CD4-positive, alpha-beta T cell treated with Interleukin-15 for 1 hour (primary cell): ENCODE measurements around the gene TPPP2.

ENCODE experiments used
- DNase-seq: peaks from one replicate; pipeline ENCODE4 v3.0.0-alpha.2; 2020

Gene TPPP2

DNA sequence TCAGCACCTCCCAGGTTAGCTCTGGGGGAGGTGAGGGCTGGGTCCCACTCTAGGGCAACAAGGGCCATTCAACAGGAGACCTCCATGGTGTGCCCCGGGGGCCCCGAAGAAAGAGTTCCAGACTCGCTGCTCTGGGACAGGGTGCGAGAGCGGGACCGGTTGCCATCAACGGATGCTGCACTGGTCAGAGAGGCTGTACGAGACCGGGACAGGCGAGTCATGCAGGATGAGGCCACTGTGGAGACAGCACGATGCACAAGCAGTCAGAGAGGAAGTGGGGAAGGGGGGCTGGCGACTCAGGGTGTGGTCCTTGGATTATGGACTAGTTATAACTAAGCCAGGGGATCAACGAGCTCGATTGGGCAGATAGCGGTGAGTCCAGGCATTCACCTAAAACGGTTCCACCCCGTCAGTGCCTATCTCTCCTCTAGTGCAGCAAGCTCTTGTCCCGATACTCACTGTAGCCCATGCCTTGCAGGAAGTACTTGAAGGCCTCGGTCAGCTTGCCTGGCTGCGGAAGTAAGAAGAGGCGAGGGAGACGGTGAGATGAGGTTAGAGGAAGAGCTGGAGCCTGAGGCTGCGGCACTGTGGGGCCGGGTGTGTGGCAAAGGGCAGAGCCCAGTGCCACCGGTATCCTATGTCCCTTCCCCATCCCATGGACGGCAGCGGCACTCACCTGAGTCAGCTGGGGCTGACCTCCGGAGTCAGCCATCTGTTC is 12.3 kb upstream of the TPPP2 start:
- DNase-seq = no peak

DNA sequence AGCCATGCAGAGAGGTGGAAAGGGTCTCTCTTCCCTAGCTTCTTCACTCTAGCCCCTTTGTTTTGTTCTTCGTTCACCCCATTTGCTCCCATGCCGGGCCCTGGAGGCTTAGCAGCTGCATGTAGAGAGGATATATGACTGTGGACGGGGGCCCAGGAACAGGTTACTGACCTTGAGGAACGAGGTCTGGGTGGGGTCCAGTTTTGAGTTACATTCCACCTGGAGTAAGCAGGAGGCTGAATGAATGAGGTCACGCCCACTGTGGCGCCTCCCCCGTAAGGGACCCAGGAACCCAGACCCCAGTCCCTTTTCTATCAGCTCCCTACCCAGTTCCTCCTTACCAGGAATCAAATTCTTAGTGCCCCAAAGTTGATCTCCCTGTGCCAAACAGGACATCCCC is 11.7 kb upstream of the TPPP2 start:
- DNase-seq = no peak

DNA sequence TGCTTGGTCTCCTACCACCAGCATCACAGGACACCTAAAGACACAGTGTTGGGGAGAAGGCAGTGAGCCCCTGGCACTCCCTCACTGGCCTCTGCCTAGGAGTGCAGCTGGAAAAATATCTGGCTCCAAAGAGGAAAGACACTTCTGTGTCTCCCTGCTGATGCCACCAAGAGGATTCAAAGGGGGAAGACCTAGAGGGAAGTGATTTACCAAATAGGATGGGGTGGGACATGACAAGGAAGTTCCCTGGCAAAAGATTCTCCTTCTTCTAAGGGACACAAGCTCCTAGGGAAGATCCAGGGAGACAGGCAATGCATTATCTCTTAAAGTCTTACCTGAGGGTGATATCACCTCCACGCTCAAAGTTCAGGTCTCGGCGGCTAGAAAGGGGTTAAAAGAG is 11.2 kb upstream of the TPPP2 start:
- DNase-seq = no peak

DNA sequence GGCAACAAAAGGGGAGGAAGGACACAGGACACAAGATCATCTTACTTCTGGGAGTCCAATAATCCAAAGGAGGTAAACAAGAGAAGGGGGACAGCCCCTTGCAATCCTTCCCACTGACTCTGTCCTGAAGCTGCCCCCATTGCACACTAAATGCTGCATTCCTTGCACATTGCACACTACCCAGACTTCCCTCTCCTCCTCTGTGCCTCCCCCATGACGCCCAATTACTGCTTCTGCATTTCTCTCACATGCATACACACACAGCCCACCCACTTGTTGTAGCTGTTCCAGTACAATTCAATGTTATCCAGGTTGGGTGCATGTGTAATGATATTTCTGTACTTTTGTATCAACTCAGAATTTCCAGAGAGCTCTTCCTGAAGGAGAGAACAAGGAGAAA is 10.7 kb upstream of the TPPP2 start:
- no peak for DNase-seq

DNA sequence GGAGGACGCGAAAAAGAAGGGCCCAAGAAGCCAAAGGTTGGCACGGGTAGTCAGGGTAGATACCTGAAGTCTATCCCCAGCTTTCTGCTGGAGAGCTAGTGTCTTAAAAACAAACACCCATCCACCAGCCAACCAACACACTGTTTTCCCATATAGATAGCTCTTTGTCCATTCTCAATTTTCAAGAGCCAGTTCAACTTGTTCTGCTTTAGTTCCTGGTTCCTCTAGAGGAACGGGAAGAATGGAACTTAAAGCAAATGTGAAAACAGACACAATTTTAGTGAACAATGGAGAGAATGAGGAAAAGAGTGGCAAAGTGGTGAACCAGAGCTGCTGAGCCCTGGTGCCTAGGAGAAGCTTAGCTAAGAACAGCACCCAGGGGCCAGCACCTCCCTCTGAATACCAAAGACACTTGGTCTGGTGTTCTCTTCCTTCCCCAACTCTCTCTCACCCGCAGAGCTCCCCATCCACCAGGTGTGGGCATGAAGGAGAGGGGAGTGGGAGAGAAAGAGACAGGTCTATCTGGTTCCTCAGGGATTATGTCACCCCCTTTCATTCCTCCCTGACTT is 9.0 kb upstream of the TPPP2 start:
- no peak for DNase-seq

DNA sequence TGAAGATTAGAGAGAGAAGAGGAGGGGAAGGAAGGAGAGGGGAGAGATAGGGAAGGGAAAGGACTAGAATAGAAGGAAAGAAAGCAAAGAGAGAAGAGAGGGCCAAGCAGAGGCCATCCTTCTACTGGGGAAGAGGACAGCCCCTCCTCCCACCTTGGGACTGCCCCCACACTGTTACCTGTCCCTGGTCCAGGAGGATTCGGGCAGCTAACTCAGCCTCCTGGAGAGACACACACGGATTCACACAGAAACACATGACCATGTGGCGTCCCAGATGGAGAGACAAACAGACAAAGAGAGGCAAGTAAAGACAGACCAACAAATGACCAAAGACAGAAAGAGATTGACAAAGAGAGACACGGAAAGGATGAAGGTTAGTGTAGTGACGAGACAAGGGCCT is 7.3 kb upstream of the TPPP2 start:
- DNase-seq = no peak

DNA sequence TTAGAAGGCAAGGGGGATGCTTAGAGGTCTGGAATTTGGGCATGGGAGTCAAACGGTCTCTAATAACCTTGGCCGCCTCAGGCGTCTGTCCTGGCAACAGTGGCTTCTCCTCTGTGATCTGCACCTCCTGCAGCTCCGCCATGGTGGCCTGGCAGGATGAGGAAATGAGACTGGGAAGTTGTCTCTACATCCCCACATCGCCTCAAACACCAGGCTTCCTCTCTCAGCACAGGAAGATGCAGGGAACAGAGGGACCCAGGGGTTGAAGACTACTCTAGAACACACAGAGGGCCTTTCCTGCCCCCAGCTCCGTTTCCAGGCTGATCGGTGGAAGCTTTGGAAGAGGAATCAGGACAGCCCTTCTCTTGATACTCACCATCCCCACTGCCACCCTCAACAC is 6.8 kb upstream of the TPPP2 start:
- DNase-seq = no peak

DNA sequence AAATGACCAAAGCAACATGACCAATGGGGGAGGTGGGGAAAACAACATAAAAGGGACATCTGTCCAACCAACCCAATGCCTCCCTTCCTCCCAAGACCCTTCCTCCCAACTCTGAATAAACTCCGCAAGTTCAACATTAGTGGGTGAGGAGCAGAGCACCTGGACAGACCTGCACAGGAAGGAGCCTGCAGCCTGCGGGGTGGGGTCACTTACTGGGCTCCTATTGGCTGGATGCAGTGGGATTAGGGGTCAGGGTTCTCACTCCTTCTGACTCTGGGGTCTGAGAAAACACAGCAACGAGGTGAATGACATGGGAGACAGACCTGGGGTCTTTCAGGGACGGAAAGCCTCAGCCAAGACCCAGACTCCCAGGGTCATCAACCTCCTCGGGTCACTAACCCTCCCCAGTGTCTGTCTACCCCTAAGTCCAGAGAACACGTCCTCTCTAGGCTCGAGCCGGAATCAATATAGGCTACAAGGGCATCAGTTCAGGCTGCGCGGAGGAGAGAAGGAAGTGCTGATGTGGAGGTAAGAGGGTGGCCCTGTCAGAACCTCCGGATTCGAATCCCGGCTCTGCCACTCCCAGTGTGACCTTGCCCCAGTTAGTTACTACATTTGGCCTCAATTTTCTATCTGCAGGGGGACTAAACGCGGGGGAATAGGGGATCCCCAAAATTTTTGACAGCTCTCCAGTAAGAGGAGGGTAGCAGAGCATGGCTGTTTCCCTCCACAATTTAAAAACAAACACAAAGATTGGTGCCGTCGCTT is 6.0 kb upstream of the TPPP2 start:
- DNase-seq = no peak

DNA sequence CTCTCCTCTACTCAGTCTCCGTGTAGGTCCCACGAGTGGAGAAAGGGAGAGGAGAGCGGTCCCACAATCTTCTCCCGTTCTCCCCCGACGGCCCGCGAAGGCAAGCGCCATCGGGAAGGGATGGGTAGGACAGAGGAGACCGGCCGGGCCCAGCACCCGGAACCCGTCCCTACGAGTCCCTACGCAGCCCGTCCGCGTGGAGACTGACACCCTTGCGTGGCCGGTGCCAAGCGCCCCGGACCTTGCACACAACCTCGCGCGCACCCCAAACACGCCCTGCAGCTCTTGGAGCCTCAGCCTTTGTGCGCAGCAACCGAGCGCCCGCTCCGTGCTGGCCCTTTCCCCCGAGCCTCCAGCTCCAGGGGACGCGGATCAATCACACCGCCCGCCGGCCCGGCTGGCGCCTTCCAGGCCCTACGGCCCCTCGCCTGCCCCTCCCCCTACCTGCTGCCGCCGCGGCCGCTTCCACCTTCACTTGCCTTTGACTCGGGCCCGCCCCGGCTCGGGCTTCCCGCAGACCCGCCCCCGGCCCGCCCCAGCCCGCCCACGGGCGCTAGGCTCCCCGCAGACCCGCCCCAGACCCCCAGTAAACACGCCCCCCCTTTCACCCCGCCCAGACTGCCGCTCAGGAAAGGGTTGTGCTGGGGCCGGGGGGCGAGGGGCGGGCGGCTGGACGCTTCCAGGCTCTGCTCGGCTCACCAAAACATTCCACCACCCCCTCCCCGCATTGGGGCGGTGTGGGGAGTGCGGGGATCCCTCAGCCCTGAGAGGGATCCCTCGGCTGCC is 5.2 kb upstream of the TPPP2 start, which contains the start of gene NDRG2:
NDRG2 (minus strand) TSS at position 477 of the 786 bp plus-strand sequence. CDS start 1,746 bp downstream, outside the sequence.
- DNase-seq = peak; percentile 81

DNA sequence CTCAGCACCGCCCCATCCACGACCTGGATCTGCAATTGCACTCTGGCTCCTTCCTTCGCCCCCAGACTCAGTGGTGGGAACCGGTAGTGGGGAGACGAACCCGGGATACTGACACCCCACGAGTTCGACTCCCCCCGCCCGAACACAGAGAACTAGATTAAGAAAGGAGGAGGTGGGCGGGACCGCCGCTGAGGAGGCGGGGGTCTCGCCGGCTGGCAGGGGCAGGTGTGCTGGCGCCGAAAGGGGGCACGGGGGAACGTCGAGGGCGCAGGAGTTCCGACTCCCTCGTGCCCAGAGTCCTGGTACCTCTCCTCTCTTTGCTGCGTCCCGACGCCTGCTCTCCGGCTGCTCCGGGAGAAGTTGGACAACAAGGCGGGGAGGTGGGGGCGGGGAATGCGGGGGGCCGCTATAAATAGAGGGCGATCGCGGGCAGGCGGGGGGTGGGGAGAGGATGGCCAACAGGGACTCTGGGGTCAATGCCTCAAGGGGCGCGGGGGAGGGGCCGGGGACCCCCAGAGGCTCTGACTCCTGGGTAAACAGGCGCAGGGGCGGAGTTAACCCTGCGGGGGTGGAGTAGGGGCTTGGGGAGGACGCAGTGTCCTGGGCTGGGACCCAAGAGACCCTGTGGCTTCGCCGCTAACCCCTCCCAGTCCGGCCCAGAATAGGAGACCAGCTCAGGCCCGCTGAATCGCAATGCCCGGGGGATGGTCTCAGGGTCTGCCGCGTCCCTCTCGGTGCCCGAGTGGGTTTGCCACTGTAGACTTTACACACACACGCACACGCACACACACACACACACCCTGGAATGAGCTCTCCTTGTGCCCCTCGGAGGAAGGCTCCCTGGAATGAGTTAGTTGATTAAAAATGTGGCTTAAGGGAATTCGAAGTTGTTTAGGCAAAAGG is 4.4 kb upstream of the TPPP2 start:
- DNase-seq = no peak

DNA sequence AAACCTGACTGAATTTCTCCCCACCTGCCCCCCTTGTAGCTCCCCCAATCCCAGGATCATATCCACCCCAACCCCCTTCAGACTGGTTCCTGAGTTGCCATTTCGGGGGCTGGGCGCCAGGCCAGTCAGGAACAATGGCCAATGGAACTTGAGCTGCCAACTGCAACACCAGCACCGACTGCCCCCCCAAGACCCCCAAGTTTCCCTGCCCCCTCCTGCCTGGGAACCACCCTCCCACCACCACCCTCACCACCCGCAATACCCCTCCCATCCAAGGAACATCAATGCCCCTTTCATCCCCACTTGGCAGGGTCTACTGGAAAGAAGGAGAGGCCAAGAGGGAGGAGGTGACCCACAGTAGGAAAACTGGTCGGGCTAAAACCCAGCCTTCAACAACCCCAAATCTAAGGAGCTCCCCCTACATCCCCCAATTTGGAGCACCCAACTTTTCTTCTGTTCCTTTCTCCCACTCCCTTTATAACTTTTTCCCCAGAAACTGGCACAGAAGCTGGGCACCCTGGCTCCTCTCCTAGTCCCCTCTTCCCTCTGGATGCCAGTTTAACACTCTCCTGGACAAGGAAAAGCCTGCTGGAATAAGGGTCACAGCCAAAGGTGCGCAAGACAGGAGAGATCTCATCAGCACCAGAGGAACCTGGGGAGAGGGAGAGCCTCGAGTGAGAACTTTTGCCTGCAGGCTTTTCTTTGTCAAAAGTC is 3.6 kb upstream of the TPPP2 start:
- no peak for DNase-seq

DNA sequence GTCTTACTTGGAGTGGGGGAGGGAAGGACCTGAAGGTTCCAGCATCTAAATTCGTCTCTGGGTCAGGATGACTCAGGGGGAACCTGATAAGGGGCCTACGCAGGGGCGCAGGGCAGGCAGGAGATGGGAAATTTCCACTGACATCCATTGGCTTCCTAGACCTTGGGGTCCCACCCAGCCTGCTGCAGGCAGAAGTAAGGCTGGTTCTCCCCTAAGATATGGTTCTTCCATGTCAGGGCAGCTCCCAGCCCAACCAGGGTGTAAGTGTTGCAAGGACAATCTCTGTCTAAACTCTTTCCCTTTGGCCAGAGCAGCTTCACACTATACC is 3.1 kb upstream of the TPPP2 start:
- DNase-seq = no peak

DNA sequence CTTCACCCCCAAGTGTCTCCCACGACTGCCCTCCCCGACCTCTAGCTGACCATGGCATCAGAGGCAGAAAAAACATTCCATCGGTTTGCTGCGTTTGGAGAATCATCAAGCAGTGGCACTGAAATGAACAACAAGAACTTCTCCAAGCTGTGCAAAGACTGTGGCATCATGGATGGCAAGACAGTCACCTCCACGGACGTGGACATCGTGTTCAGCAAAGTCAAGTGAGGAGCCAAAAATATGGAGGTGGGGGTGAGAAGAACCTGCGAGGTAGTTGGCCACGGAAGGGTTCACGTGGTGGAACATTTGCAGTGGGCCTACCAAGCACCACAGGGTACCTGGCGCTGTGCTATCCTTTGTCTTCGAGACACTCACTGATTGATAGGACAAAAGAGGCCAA is 514 bp downstream of the TPPP2 start:
- no peak for DNase-seq

DNA sequence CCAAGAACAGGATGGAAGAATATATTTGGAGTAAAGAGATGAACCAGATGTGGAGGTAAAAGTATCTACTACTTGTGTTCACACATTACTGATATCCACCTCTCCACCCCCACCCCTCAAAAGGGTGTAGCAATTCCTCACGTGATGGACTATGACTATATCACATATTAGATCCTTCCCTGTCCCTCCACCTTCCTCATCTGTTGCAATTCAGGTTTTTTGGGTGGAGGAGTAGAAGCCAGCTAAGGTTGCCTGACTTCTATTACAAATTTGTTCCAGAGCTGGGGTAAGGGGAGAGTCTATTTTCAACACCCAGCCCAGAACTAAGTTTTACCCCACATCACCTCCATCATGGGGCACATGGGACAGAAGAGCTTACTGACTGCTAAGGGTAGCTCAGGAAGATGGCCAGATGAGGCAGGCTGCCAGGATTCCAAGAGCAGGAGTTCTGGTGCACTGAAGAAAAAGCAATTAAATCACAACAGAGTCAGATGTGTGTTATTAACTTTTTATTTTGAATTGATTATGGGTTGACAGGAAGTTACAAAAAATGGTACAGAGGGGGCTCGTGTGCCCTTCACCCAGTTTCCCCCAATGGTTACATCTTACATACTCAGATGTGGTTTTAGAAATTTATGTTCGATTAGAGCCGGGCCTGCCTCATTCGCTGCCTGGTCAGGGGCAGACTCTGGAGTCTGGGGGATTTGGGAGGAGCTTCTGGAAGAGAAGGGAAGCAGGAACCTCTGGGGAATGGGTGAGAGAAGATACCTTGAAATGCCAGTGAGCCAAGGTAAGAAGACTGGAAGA is 2.5 kb downstream of the TPPP2 start:
- DNase-seq = no peak

DNA sequence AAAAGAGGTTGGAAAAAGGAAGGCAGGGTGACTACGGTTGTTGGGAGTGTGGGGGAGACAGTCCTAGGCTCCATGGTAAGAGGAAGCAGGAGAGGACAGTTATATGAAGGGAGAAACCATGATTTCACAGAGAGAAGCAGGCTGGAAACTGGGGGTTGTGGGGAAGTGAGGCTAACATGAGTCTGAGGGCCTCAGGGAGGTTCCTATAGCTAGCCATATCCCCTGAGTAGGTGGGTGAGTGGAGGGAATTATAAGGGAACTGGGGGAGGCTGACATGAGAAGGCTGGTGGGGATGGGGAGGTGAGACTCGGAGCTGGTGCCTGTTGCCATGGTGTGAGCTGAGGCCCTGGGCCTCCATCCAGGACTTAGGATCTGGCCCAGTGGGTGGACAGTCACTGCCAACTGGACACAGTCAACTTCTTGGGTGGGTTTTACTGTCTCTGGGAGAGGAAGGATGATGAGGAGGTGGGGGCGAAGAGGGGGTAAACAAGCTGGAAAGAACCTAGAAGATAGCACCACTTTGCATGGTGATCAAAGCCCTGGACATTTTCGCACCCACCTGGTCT is 3.2 kb downstream of the TPPP2 start:
- DNase-seq = no peak

DNA sequence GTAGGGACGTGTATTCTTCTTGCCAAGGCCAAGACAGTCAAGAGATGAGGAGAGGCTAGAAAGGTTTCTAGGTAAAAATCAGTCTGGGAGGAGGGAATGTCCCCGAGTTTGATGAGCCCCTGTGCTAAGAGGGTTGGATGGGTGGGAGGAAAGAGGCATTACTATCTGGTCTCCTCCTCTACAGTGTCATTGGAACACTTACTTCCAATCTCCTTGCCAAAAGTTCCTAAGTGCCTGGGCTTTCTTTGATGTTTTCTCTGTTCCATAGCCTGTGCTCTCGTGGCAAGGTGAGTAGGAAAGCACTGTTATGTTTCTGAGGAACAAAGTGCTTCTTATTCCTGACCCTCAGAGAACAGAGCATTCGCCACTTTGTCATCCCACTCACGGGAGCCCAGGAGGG is 4.7 kb downstream of the TPPP2 start, which contains the start of gene RNASE13:
RNASE13 (minus strand) TSS at position 101 of the 400 bp plus-strand sequence. CDS start 519 bp downstream, outside the sequence.
- no peak for DNase-seq

DNA sequence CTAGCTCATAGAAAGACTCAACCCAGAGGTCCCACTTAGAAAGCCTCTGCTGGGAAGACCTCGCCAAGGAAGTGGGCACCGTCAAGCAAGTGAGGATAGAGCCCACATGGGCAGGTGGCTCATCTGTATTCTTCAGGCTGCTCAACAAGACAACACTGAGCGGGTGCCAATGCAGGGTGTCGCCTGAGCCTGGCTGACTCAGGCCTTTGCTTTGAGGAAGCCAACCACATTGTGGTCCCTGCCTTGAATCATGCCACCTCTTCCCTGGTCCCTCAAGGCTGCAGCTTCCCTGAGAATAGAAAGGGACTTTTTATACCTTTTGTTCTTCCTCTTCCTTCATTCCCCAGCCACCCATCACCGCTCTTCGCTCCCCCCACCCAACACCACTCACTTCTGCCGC is 6.7 kb downstream of the TPPP2 start:
- no peak for DNase-seq

DNA sequence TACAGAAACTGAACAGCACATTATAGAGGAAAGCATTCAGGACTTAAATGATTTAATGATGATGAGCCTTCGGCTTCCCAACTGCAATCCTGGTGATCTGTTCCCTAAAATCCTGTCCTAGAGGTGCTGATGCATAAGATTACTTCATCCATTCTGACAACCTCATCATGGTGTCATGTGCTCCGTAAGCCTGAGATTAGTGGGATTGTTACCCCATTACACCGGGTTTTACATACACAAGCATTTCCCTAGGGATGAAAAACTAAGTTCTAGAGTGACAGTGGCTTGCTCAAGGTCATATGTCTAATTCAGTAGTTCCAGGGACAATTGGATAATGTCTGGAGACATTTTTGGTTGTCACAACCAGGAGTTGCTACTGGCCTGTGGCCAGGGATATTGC is 7.1 kb downstream of the TPPP2 start:
- no peak for DNase-seq

DNA sequence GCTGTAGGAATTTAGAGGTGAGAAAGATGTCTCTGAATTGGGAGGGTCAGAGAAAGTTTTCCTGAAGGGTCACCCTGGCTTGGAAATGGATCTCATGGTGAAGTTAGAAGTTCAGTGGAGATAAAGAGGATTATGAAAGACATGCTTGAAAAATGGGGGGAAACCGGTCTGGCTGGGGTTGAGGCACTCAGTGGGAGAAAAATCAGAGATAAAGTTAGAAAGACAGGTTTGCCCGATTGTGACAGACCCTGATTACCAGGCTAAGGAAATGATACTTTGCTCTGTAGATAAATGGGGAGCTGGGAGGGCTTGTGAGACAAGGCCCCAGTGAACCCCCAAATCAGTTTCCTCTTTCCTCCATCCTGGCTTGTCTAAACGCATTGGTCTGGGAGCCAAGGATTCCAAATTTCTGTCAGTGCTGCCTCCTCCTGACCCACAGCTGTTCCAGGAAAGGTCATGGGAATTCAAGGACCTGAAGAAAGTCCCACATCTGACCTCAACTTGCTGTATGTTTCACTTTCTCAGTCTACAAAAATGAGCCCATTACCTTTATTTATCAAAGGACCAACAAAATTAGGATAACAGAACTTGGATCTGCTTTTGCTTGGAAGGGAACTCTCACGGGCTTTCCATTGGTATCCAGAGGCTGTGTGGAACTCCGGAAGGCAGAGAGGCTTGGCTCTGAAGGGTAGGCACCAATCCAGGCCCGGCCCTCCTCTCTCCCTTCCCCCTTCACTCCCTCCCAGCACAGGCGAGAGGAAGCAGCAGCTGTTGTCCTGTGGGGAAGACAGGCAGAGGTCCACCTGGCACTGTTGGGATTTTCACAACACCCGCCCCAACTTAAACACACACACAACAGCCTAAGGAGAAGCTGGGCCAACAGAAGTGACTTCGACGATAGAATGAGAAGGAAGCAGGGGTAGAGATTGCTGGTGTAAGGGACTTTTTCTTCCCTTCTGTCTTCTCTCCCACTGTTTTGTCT is 8.7 kb downstream of the TPPP2 start:
- DNase-seq = no peak
